GM18507 (cell line): ENCODE measurements around the gene DPCD.
"Not testable (repeated sequence)": the region's sequence is repeated elsewhere in the genome, so short reads cannot be mapped to it uniquely, and the experiment has no call there.

ENCODE experiments used
- DNase-seq: peaks from one replicate; pipeline ENCODE4 v3.0.0; 2011; ENCODE audit warnings: low read depth; ENCODE audit not compliant: insufficient read length; ENCODE audit errors: extremely low spot score
- FAIRE-seq: peaks from 2 replicates; lab custom pipeline; 2011; peaks lifted over from hg19 to GRCh38; lab: Jason Lieb, UNC

Gene DPCD

DNA sequence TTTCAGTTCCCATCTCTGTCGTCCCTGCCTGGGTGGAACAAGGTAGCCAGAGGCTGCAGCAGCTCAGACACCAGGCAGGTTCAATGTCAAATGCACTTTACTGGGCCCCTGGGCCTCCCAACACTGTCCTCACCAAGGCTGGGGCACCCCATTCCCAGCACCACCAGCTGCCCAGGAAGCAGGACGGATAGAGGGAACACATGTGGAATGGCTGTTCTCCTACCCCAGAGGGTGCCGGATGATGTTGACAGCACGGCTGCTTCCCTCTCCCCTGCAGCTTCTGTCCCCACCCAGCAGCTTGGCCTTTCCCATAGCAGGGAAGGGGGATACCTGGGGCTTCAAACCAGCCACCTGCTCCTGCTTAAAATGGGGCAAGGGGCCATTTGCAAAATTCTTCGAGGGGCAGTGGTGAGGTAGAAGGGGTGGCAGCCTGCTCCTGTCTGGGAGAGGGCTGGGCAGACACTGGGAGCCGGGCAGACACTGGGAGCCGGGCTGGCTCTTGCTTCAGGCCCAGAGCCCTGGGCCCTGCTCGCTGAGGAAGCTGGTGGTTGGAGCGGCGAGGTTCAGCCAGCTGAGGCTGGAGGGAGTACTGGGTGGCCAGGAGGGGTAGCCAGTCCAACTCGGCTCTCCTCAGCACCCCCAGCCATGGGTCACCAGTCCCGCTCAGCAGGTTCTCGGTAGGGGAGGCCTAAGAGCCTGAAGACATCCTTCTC lies 9.2 kb upstream of the DPCD start:
- FAIRE-seq (no peak), DNase-seq (no peak)

DNA sequence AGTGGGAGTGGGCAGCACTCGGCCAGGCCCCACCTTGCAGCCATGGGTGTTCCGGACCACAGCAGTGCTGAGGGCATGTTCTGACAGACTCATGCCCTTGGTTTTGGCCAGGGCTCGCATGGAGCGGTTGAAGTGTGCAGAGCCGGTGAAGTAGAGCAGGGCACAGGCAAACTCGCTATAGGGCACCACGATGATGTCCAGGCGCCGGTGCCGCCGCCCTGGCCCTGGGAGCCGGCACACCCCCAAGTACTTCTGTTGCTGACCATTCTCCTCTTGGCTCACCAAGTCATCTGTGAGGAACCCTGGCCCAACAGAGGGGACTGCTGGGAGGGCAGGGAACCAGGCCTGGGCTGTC lies 8.6 kb upstream of the DPCD start:
- no peak for DNase-seq
- no peak for FAIRE-seq

DNA sequence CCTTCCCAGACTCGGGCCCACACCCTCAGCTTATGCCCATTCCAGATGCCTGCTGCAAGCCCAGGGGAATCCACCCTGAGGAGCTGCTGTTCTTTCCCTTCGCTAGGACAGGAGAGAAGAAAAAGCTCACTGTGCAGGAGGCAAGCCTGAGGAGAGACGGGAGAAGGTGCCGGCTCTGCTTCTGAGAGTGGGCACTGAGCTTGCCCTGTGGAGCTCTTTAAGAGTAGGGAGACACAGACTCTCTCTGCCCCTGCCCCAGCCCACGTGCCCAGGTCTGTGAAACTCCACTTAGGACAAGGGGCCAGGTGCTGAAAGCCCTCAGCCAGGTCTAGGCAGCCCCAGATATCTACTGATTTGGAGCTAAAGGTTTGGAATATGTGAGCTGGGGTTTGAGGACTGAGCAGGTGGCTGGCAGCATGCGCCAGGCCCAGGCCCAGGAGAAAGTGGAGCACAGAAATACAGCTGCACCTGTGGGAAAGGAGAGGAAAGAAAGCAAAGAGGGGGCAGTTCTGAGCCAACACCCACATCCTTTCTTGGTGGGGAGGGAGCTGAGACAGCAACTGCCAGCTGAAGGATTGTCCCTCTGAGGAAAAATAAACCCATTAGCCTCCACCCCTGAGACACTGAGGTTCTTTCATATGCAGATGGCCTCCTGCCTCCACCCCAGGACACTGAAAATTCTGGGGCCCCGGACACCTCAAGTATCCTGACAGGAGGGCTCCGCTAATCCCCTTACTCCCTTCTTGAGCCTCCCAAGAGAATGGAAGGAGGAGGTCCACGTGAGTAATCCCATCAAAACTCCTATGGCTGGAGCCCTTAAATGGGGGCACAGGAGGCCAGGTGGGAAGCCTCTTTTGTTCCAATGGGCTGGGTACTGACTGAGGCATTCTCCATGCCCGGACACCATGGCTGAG lies 7.4 kb upstream of the DPCD start:
- FAIRE-seq (no peak), DNase-seq (no peak)

DNA sequence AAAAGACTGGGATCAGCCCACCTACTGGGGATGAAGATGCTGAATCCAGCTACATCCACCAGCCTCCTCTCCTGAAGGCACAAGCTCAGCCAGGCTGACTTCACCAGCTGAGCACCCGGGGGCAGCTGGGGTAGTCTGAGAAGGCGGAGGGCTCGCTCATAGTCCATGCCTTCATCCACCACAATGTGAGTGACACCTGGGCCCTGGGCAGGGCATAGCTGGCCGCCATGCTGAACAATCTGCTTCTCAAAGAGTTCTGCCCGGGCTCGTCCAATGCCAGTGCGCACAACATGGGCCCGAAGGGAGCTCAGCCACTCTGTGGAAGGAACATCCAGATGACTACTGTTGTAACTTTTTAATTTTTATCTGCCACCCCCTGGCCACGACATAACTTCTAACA lies 2.3 kb upstream of the DPCD start:
- FAIRE-seq, result no peak
- no peak for DNase-seq

DNA sequence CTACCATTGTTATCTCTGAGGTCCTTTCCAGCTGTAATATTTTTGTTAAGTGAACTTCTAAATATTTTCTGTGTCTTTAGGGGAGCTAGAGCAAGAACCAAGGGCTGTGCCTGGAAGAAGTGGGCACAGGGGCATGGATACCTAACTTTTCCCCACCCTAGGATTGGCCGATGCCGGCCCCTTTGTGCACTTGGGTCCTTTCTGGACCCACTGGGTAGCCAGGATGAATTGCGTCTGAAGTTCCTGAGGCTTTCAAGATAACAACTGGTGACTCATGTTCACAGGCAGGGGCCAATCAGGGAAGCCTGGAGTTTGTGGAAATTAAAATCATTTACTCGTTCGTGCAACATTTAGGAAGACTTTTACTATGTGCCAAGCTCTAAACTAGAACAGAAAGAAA lies 758 bp downstream of the DPCD start:
- FAIRE-seq, result no peak

DNA sequence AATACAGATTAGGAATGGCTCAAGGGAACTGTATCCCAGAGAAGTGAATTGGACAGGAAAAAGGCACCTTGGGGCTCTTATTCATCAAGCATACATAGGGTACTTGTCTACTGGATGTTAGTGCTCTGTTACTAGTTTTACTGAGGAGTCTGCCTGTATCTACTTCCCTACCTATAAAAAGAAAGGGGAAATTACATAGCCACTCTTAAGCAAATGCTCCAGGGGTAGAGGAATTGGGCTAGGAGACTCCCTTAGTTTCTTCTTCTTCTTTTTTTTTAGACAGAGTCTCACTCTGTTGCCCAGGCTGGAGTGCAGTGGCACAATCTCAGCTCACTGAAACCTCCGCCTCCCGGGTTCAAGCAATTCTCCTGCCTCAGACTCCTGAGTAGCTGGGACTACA lies 5.2 kb downstream of the DPCD start:
- DNase-seq, FAIRE-seq: not testable (repeated sequence)

More for the DNA sequence above, 758 bp downstream of the DPCD start:
- DNase-seq, result no peak

DNA sequence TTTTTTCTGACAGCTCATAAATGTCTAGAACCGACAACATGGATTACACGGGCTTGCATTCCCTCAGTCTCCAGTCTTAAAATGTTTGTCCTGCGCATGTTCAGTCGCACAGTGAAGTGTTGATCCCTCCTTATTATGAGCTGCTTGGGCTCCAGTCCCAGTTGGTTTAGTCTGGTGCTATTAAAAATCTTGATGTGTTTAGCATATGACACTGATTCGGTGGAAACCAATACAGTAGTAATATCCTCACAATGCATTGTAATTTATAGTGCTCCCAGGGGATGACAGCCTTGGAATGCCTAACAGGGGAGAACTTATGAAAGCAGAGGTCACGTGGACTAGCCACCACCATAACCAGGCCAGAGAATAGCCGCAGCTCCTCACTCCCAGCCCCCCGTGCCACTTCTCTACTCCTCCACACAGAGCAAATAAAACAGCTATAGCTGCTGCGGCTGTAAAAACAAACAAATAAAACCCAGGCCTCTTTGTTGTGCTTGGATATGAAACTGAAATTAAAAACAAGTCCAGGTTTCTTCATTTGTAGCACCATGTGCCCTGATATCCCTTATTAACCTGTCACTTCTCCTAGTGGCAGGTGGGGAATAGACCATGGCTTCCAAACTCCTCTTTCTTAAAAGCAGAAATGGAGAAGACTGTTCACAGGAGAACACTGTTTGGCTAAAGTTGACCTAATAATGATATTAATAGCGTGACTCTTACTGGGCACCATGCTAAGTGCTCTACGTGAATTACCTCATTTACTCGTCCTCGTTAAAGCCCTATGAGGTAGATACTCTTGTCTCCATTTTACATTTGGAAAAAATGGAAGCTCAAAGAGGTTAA lies 7.7 kb downstream of the DPCD start:
- FAIRE-seq (no peak), DNase-seq (no peak)

DNA sequence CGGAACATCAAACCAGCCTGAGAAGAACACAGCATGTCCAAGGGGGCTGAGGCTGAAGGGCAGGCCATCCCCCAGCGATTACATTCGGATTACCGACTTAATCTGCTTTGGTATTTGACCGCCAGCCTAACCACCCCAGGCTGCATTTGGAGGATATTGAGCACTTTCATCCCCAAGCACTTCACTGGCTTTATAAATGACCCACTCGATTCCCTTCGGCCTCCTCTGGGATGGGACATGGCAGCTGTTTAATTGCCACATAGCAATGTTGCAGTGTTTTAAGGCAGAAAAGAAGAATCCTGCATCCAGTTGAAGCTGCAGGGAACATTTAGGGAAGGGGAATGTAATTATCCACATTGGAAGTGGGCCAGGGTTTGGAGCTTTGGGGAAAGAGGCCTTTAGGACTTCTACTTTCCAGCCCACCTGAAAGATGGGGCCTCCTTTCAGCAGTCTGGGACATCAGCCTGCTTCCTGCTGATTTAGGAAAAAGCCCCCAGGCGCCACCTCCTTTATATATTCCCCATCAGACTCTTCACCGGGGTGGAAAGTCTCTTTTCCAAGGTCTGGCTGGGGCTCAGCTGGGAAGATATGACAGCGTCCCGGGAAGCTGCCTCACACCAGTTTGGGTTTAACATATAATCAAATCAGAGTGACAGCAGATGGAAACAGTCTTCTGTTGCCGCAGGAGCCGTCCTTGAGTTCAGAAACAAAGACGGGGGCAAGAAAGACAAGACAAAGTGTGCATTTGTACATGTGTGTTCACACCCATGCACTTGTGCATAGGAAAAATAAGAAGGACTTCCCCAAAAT lies 9.2 kb downstream of the DPCD start:
- FAIRE-seq, result no peak

DNA sequence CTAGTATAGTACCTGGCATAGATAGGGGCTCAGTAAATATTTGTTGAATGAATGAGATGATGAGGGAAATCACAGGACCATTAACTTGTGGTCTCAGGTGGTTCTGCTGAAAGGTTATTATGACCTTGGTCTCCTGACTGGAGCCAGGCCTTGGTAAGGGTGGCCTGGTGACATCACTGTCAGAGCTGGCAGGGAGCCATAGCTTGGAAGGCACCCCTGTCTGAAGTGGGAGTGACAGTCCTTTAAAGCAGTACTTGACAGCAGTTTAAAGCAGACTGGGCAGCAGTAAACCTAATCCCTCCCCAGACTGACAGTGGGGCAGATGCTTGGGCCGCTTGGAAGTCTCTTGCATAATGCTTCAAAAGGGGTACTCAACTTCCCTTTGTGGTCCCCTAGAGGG lies 13.4 kb downstream of the DPCD start:
- DNase-seq (no peak), FAIRE-seq (no peak)

More for the DNA sequence above, 9.2 kb downstream of the DPCD start:
- no peak for DNase-seq

DNA sequence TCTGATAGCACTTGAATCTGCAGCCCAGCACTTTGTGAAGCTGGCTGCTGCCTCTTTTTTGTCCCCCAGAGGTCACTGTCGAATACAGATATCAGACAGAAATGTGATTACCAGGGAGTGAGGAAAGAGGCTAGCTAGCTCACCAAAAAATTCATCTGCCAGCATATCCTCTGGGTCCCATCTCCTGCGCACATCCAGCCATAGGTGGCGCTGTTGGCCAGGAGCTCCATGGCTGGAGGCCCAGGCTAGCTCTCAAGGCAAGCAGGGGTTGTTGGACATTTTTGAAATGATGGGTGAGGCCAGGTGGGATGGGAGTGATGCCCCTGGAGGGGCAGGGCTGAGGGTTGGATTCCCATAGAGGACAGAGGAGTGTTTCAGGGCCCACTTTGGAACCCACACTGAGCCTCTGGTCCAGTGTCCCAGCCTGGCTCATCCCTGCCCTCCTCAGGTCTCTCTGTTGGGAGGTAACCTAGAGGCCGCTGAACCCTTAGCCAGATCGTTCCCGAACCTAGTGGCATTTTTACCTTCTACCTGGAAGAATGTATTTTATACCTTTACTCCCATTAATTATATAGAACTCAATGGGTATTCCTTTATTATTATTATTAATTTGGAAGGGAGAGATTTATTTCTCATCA lies 14.8 kb downstream of the DPCD start:
- FAIRE-seq, result peak; percentile 81

DNA sequence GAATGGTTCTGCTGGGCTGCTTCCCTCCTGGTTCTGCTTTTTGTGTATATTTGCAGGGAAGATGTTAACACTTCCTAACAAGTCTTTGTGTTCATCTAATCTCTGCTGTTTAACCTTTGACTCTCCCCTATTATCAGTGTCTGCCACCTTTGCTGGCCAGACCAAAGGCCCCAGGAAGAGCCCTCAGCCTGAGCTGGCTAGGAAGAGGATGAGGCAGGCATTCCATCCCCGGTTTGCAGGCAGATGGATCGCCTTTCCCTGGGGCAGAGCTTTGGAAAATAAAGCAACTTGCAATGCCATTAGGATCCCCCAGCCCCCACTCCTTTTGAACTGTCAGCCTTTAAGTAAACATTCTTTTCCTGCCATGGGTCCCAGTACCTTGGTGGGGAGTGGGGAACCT lies 19.0 kb downstream of the DPCD start:
- DNase-seq (no peak), FAIRE-seq (no peak)

More for the DNA sequence above, 14.8 kb downstream of the DPCD start:
- no peak for DNase-seq

DNA sequence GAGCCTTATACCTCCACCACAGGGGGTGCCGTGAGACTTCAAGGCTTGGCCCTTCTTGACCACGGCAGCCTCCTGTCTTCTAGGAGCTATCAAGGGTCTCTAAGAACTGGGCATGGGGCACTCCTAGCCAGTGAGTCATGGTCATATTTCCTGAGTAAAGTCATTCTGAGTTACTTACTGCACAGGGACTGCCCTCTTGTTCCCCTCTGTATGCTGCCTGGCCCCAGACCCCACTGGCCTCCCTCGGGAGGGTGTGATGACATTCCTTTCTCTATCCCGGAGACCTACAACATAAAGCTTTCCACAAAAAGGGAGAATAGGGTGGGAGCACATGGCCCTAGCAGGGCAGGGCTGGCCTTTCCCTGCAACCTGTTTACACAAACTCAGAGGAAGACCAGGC lies 21.4 kb downstream of the DPCD start:
- FAIRE-seq, result no peak
- DNase-seq, result no peak

DNA sequence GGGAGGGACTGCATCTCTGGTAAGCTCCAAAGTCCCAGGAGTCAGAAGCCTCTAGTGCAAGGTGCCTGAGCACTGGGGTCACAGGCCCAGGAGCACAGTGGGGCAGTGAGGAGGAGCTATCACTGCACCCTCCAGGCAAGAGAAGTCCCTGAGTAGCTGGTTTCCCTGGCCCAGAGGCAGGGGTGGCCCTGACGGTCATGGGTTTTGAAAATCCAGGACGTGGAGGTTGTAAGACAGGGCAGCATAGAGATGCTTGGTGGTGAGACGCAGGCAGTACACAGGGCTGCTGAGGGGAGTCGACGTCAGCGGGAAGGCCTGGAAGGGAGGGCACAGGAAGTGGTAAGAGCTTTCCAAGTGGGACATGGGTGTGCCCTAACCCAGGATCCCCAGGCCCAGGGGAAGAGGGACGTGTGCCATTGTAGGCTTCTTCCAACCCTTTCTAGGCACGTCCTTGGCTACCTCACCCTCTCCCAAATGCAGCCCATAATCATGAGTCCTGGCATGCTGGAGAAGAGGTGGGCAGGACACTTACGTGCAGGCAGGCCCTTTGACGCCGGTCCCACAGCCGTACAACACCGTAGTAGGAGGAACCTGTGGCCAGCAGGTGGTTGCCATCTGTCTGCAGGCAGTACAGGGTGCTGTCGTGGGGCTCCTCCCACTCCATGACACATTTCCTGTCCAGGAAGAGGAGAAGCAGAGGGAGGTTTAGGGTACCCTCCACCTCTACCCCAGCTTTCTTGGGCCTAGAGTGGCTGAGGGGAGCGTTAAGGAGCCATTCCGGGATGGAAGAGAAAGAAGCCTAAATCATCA lies 23.2 kb downstream of the DPCD start:
- DNase-seq, result no peak
- FAIRE-seq, result no peak

DNA sequence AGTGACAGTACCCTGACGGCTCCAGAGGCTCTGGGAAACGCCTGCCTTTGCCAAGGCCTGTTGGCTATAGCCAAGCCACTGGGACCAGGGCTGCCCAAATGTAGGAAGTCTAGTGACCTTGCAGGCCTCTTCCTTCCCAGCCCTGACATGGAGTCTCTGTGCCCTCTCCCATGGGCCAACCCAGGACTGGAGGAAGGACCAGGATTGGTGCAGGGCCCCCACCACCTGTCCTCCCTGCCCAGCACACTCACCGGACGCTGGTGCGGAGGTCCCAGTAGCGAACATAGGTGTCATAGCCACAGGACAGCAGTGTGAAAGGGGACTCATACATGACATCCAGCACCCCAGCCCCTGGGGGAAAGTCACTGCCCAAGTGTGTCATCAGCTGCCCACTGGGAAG lies 24.0 kb downstream of the DPCD start:
- FAIRE-seq, result no peak
- no peak for DNase-seq

DNA sequence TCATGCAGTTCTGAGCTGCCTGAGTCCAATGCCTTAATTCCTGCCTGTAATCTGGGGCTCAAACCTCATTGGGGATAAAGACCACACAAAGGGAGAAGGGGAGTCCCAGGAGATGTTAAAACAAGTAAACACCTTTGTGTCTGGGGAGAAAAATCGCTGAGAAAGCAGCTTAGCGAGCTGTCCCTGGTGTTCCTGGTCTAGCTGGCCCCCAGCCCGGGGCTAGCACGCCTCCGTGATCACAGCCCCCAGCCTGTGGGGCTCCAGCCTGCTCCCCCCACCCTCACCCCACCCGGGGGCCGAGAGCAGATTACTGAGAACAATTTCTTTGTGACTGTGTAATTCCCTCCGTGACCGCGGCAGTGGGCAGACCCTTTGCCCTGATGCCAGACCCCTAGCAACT lies 24.8 kb downstream of the DPCD start:
- DNase-seq (no peak), FAIRE-seq (no peak)

DNA sequence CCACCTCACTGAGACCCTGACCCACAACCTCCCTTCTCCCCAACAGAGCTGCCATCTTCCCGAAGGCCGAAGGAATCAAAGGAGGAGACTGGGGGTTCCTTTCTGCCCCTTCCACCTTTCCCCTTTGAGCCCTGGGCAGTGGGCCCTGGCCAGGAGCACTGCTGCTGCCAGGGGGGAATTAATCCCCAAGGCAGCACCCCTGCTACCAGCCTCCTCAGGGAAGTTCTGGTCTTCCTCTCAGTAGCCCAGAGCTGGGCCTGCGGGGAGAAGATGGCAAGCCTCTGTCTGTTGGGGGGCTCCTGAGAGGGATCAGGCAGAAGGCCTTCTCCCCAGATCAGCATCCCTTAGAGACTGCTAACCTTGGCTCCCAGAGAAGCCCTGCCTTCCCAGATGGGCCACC lies 25.5 kb downstream of the DPCD start:
- no peak for DNase-seq
- FAIRE-seq, result no peak

DNA sequence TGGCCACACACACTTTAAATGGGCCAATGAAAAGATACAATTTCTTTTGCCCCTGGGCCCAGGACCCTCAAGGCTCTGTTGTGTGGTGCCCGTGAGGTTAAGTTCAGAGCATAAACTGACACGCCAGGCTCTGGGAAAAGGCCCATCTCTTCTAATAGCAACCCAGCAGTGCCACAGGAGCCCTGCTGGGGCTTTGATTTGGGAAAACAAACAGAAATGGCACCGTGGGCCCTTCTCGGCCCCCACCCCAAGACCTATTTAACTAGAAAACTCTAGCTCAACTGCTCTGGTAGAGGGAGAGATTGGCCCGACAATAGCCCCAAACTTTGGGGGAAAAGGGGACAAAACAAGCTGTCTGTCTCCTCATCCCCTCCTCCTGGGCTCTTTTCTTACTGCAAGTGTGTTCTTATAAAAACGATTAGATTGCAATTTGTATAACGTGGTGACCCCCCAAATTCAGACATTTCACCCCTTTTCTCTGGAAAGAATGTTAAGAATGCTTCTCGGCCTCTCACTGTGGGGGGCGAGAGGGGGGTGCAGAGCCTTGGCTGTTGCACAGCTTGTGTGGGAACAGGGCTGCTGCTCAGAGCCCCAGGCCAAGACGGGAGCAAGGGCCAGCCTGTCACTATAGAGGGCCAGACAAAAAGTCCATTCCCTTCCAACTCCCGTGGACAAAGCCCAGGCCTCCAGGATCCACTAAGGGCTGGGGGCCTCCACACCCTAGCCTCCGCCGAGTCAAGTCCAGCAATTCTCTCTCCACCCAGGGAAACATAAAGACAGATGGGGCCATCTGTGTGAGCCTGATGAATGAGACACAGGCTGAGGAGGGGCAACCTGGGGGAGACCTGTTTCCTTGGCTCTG lies 26.8 kb downstream of the DPCD start:
- no peak for FAIRE-seq
- DNase-seq, result no peak
